GM21825 (cell line): ENCODE measurements around the gene ARHGAP27.
"Not testable (repeated sequence)": the region's sequence is repeated elsewhere in the genome, so short reads cannot be mapped to it uniquely, and the experiment has no call there.

Source experiments
- ATAC-seq: cut with Tn5 transposase; IDR thresholded peaks from one replicate; pipeline ENCODE4 v1.9.1; 2021; ENCODE audit warnings: mild to moderate bottlenecking, moderate library complexity; ENCODE audit not compliant: unreplicated experiment

The ARHGAP27 gene

DNA sequence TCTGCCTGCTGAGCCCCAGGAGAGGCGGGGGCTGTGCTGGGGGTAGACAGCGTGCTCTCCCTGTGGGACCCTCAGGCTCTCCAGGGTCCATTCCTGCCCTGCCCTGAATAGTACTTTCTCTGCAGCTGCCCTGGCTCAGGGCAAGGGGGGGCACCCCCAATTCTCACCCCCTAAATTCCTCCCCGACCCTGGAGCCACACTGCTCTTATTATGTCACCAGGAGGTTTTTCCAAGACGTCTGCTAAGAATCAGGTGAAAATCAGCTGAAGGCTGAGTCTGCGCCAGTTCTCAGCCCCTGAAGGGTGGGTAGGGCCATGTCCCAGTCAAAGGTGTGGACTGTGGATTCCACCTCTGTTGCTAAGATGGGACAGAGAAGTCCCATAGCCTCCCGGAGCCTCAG, 66.0 kb downstream of the ARHGAP27 start:
- ATAC-seq, result no peak

DNA sequence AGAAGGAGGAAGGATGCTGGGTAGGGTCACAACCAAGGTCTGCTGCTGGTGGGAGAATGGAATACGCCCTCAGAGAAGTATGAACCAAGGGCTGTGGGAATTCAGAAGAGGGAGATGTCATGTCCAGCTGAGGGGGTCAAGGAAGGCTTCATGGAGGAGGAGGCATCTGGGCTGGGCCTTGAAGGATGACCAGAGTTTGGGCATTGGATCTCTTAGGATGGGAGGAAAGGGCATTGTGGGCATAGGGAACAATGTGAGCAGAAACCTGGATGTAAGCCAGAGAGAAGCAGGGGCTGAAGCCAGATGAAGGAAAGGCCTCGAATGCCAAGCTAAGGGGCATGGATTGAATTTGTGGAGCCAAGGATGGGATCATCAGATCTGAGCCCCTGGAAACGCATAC, 66.6 kb downstream of the ARHGAP27 start:
- no peak for ATAC-seq

DNA sequence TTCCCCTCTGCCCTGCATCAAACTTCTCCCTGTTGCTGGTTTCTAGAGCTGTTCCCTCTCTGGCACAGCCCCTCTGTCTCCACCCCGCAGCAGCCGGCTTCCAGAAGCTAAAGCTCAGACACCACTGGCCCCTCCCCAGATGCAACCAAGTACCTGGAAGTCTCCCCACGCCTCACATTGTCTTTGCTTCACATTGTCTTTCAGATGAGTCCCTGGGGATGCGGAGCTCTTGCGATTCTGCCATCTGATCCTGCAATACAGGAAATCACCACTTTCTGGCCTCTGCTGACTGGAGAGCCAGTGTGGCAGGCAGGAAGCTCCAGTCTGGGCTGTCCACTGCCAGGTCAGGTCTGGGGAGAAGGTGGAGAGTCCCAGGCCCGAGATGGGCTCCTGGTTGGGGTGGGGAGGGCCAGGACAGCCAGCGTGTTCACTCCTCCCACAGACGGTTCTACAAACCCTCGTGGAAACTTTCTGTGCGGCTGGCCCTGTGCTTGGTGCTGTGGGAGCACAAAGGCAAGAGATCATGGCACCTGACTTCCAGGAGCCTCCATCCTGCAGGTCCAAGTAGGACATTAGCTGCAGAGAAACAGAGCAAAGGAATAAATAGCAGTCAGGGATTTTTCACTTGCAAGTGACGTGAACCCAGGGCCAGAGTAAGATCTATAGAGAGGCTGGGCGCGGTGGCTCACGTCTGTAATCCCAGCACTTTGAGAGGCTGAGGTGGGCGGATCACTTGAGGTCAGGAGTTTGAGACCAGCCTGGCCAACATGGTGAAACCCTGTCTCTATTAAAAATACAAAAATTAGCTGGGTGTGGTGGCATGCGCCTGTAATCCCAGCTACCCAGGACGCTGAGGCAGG, 67.9 kb downstream of the ARHGAP27 start:
- ATAC-seq, result no peak

DNA sequence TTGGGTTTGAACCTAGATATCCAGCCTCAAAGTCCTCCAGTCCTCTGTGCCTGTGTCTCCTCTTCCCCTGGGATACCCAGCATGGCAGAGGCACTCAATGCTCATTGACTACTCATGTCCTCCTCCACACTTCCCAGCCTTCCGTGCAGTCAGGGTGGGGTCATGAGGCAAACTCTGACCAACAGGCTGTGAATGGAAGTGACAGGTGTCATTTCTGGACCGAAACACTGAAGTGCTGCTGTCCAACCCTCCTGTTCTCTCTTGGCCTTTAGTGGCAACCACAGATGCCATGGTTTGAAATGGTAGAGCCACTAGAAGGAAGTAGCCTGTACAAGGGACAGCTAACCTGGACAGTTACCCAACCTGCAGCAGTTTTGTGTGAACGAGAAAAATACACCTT, 69.2 kb downstream of the ARHGAP27 start:
- ATAC-seq, result no peak

DNA sequence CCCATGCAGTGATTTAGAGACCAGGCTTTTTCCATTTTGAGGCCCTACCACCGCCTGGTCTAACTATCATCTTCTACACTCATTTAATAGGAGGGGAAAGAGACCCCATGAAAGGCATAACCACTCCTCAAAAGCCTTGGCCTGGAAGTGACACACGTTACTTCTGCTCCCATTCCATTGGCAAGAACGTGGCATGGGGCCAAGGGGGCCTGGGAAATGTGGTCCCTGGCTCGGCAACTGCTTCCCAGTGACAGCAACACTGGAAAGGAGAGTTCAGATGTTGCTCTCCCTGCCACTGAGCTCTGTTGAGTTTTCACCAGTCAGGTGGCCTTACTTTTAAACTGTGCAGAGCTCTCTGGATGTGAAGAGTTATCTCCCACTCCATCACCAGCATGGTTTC, 70.7 kb downstream of the ARHGAP27 start:
- no peak for ATAC-seq

DNA sequence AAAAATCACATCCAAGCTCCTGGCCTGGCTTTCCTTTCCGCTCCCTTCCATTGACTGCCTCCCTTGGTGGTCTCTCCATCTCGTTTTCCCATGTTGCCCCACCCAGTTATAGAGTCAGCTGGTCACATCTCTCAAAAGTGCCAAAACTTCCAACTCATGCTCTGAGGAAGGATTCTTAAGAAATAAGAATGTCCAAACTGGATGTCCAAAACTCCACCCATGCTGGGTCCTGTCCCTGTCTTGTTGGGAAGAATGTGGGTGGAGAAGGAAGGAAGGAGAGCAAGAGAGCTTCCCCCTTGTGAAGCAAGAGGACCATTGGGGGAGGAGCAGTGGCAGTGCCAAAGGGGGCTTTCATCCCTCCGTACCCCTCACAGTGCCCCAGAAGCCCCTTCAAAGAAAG, 71.2 kb downstream of the ARHGAP27 start:
- no peak for ATAC-seq

DNA sequence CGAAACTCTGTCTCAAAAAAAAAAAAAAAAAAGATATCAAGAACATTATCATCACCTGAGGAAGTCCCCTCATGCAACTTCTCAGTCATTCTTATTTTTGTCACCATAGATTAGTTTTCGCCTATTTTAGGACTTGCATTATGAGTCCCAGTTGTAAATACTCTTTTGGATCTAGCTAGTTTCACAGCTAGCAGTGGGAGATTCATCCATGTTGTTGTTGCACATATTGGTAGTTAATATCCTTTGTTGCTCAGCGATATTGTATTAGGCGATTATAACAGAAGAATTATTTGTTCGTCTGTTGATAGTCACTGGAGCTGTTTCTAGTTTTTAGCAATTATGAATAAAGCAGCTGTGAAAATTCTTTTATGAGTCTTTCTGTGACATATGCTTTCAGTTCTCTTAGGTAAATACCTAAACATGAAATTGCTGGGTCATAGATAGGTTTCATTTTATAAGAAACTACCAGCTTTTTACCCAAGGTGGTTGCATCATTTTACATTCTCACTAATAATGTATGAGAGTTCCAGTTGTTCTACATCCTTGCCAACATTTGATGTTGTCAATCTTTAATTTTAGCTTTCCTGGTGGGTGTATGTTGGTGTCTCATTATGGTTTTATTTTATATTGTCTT, 75.2 kb downstream of the ARHGAP27 start:
- no peak for ATAC-seq

DNA sequence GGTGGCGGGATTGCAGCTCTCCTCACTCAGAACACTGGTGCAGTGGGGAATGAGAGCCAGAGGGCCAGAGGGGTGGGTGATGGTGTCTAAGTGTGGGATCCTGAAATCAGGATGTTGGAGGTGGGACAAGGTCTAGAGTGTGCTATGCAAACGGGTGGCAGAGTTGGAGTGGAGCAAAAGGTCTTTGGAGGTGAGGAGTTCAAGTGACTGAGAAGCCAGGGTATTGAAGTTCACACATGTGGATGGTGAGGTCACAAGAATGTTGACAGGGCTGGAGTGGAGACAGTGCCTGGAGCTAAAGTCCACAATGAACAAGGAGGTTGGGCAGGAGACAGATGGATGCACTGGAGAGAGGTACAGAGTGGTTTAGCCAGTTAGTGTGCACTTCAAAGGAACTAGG, 77.6 kb downstream of the ARHGAP27 start:
- ATAC-seq, result no peak

DNA sequence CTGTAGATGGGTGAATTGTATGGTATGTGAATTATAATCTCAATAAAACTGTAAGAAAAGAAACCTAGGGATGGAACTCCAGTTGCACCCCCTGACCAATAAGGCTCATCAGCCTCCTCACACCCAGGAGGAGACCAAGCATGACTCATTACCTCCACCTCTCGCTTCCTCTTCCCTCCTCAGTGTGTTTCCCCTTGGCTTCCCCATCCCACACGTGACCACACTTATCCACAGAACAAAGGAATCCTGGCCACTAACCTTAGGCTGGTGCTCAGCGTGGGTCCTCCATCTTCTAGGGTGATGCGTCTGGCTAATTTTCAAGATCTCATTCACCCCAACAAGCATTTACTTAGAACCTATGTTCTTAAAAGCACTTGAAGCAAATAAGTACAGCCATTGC, 79.6 kb downstream of the ARHGAP27 start:
- ATAC-seq, result no peak

DNA sequence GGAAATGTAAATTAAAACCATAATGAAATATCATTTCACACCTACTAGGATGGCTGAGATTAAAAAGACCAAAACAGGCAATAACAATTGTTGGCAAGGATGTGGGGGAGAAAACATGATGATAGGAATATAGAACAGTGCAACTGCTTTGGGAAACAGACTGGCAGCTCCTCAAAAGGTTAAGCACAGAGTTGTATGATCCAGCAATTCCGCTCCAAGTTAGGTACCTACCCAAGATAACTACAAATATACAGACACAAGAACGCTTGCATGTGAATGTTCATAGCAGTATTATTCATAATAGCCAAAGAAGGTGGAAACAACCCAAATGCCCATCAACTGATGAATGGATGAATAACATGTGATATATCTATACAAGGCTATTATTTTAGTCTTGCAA, 80.8 kb downstream of the ARHGAP27 start:
- no peak for ATAC-seq

DNA sequence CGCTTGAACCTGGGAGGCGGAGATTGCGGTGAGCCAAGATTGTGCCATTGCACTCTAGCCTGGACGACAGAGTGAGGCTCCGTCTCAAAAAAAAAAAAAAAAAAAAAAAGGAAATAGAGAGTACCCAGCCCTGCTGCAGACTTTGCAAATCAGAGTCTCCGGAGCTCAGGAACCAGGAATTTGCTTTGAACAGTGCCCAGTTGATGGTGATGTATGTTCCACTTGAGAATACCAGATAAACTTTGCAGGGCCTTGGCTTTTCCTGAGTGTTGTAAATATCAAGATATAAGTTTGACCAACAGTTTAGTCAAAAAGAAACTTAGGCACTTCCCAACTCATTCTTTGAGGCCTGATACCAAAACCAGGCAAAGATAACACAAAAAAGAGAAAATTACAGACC, 85.2 kb downstream of the ARHGAP27 start:
- ATAC-seq, result no peak

DNA sequence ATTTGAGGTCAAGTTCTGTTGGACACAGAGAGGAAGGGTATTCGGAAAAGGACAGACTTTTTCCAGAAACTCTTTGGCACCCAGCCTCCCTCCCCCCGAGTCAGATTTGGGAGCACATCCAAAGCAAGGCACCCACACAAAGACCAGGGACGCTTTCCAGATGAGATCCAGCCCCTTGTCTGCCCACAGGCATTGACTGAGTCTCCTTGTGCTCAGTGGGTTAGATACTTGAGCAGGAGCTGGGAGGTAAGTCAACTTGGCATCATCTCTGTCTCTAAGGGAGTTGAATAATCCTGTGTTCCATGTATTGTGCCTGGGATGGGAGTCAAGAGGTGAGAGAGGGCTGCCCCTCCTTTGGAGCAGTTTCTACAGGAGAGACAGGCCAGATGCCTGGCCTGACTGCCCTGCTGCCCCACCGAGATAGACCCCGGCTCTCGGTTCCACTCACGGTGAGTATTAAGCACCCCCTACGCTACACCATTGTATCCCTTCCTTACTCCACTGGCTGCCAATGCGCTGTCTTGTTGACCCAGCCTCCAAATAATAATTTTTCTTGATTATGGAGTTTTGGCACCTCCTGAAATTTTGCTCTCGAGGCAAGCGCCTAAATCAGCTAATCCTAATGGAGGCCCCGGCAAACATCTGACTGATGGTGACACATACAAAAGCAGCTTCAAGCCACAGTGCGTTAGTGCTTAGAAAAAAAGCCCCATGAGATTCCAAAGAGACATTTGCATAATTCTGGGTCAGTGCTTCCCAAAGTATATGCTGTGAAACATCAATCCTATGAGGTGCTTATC, 86.3 kb downstream of the ARHGAP27 start:
- ATAC-seq, result no peak

DNA sequence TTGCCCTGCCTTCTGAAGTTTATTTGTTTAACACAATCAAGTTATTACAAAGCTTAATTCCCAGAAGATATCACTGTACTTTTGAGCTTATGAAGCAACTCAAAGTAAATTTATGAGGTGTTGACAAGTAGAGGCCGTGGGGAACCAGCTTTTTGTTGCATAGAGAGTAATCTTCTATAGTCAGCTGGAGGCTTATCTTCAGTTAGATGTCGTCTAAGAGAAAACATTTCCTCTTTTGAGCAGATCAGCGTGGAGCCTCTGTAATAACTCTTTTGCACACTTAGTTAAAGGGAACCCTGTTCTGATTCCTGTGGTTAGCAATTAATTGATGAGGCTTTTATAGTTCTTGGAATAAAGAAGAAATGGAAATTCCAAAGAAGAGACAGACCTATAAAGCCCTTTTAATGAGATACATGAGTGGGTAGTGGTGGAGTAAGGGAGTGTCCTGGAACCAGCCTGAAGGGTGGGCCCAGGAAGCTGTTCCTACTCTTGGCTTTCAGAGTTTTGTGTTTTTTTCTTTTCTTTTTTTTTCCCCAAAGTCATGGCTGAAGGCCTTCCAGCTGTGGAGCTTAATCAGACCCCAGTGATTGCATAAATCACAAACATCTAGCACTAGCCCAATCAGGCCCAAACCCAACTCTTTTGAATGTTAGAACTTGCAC, 87.0 kb downstream of the ARHGAP27 start:
- no peak for ATAC-seq

DNA sequence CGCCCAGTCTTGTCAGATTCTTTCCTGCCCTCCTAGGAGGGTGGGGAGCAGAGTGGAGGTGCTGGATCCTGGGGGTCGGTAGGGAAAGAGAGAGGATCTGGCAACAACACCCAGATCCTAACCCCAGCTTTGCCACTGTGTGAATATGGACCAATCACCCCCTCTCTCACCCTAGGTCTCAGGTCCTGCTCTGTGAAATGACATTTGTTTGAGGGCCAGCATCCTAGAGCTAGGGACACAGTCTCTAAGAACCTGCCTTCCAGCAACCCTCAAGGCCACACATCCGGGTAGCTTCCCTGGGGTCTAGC, 87.5 kb downstream of the ARHGAP27 start:
- no peak for ATAC-seq

DNA sequence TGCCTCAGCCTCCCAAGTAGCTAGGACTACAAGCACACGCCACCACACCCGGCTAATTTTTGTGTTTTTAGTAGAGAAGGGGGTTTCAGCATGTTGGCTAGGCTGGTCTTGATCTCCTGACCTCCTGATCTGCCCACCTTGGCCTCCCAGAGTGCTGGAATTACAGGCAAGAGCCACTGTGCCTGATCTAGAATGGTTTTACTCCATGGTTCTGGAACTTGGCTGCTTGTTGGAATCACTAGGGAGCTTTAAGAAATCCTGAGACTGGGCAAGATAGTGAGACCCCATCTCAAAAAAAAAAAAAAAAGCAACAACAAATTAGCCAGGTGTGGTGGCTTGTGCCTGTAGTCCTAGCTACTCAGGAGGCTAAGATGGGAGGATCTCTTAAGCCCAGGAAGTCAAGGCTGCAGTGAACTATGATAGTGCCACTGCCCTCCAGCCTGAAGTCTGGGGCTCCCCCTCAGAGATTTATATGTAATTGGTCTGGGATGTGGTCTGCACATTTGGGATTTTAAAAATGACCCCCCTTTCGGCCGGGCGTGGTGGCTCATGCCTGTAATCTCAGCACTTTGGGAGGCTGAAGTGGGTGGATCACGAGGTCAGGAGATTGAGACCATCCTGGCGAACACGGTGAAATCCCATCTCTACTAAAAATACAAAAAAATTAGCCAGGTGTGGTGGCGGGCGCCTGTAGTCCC, 88.6 kb downstream of the ARHGAP27 start:
- not testable (repeated sequence) for ATAC-seq
